ENCODE data around the gene CTDP1.
"Not testable (repeated sequence)": the region's sequence is repeated elsewhere in the genome, so short reads cannot be mapped to it uniquely, and the experiment has no call there.

The CTDP1 gene

GRCh38 chr18:79729611-79730010, 50.0 kb downstream of the CTDP1 start:
- DNase-seq = no peak

- no peak for DNase-seq
Observed at GRCh38 chr18:79730804-79731203, 51.2 kb downstream of the CTDP1 start.

DNA sequence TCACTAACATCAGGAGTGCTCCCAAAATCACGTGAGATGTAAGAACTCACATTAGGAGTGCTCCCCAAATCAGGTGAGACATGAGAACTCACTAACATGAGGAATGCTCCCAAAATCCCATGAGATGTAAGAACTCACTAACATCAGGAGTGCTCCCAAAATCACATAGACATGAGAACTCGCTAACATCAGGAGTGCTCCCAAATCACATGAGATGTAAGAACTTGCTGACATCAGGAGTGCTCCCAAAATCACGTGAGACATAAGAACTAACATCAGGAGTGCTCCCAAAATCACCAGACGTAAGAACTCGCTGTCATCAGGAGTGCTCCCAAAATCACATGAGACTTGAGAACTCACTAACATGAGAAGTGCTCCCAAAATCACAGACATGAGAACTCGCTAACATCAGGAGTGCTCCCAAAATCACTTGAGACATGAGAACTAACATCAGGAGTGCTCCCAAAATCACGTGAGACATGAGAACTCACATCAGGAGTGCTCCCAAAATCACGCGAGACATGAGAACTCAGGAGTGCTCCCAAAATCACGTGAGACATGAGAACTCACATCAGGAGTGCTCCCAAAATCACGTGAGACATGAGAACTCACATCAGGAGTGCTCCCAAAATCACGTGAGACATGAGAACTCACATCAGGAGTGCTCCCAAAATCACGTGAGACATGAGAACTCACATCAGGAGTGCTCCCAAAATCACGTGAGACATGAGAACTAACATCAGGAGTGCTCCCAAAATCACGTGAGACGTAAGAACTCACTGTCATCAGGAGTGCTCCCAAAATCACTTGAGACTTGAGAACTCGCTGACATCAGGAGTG, 52.5 kb downstream of the CTDP1 start:
- not testable (repeated sequence) for DNase-seq

GRCh38 chr18:79732721-79733025, 53.1 kb downstream of the CTDP1 start:
- no peak for DNase-seq

DNA sequence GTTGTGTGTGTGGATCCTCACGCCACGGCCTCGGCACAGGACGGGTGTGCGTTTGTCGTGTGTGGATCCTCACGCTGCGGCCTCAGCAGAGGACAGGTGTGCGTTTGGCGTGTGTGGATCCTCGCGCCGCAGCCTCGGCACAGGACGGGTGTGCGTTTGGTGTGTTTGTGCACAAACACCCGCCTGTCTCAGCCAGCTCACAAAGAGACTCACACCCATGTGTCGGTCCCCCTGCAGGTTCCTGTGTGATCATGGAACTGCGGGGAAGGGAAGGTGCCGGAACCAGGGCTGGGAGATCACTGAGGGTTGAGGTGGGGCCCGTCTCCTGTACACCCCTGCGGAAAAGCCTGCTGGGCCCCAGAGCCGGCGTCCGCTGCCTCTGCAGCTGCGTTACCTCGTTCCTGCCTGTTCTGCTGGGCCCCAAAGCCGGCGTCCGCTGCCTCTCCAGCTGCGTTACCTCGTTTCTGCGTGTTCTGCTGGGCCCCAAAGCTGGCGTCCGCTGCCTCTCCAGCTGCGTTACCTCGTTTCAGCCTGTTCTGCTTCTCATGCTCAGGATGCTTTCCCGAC, 53.6 kb downstream of the CTDP1 start:
- no peak for DNase-seq

- no peak for DNase-seq
Observed at GRCh38 chr18:79733986-79734770, 54.6 kb downstream of the CTDP1 start.

GRCh38 chr18:79735071-79735980, 55.7 kb downstream of the CTDP1 start:
- DNase-seq = no peak

DNA sequence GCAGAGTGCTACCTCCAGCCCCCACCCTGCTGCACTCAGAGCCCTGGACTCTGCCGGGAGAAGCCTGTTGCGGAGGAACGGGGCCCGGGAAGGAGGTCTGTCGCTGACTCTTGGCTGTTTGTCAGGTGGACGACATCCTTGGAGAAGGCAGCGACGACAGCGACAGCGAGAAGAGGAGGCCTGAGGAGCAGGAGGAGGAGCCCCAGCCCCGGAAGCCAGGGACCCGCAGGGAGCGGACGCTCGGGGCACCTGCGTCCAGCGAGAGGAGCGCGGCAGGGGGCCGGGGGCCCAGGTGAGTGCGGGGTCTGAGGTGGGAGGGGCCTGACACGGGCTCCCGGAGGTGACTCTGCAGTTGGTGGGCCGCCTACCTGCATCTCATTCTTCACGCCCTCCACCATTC, 56.6 kb downstream of the CTDP1 start:
- DNase-seq = no peak

DNA sequence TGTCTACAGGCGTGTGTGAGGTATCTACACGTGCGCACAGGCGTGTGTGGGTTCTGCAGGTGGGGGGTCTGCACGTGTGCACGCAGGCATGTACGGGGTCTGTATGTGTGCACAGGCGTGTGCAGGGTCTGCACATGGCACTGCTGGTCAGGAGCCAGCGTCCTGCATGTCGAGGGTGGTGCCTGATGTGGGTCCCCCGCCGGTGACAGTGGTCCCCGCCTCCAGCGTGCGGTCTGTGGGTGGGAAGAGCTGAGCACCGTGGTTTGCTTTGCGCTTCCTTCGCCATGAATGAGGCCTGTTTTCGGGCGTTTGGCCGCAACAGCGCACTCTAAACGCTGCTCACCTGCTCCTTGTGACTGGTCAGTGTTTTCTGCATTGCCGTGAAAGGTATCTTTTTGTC, 57.2 kb downstream of the CTDP1 start:
- no peak for DNase-seq

DNA sequence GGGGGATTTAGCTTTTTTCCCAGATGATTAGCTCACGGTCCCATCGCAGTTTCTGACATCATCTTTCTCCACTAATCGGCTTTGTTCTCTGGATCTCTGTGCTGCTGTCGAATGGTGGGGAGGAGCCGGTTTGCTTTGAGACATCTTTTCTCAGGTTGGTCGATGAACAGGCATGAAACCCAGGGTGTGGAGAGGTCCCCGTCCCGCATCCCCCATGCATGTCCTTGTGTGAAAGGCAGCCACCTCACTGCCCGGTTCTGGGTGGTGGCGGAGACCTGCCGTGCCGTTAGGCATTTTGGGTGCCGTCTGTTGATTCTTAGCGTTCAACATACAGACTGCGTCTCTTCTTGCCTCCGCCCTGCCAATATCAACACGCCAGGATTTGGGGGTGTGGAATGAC, 57.8 kb downstream of the CTDP1 start:
- no peak for DNase-seq

- no peak for DNase-seq
Observed at GRCh38 chr18:79738041-79738461, 58.4 kb downstream of the CTDP1 start.

DNA sequence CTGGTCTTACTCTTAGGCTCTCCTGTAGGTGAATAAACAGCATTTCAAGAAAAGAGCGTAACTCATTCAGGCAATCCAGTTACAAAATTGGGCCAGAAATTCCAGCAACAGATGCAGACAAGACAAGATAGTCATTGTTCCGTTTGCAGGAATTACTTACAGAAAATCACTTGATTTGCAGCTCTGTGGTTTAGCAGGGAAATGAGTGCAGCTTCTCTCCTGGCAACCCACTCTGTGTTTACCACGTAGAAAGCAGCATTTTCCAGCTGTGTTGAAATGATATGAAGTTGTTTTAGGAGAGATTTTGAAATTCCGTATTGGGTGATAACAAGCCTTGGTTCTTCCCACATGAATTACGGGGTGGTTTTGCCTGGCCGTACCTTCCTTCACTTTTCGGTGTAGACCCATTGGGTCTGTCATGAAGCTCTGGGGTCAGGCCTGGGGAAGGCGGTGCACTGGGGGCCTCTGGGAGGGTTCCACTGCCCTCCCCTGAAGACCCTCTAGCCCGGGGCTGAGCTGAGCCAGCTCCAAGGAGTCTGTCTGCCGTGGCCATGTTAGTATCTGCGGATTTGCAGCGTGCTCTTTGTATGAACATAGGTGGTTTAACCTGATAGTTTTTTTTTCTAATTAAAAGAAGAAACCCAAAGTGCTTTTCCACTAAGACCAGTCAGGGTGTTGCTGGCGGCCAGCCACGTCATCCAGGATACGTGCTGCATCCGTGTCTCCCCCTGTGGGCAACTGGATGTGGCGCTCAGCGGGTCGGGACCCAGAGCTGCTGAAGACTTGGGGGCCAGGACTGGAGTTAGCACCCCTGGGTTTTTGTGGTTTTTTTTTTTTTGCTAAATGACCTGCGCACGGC, 59.2 kb downstream of the CTDP1 start:
- no peak for DNase-seq

- DNase-seq = no peak
Observed at GRCh38 chr18:79739440-79739778, 59.8 kb downstream of the CTDP1 start.

GRCh38 chr18:79740047-79740446, 60.4 kb downstream of the CTDP1 start:
- DNase-seq = not testable (repeated sequence)

GRCh38 chr18:79740521-79741361, 61.1 kb downstream of the CTDP1 start:
- DNase-seq = no peak

DNA sequence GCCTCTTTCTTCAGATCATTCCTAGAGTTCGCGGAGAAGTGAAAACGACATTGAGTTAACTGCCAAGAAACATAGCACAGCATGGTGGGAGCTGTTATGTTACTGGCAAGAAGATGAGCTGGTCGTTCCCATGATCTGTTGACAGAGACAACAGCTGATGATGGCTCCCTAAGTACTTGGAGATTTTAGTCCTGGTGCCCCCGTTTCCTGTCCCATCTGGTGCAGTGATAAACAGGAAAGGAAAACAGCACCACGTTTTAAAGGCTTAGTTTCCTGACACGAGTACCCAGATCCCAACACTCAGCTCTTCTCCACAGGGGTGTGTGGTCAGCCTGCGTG, 61.7 kb downstream of the CTDP1 start:
- DNase-seq = no peak

DNA sequence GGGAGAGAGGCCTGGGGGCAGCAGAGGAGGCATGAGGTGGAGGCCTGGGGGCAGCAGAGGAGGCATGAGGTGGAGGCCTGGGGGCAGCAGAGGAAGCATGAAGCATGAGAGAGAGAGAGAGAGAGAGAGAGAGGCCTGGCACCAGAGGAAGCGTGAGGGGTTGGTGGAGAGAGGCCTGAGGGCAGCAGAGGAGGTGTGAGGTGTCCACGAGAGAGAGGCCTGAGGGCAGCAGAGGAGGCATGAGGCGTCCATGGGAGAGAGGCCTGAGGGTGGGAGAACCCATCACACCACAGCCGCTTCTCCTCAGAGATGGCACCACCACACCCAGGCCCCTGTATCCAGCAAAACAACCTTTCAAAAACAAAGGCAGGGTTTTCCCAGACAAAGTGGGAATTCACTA, 62.5 kb downstream of the CTDP1 start:
- DNase-seq = no peak

- no peak for DNase-seq
Observed at GRCh38 chr18:79744625-79745024, 65.0 kb downstream of the CTDP1 start.

- DNase-seq = no peak
Observed at GRCh38 chr18:79746730-79747129, 67.1 kb downstream of the CTDP1 start.

- DNase-seq = no peak
Observed at GRCh38 chr18:79747156-79747845, 67.7 kb downstream of the CTDP1 start.

Data from stimulated activated CD4-positive, alpha-beta T cell treated with anti-CD3 and anti-CD28 coated beads, Interleukin-4, amount 100 ng/mL, for 4 hours (primary cell).